ENCODE measurements around the gene BCL2.

Gene BCL2

DNA sequence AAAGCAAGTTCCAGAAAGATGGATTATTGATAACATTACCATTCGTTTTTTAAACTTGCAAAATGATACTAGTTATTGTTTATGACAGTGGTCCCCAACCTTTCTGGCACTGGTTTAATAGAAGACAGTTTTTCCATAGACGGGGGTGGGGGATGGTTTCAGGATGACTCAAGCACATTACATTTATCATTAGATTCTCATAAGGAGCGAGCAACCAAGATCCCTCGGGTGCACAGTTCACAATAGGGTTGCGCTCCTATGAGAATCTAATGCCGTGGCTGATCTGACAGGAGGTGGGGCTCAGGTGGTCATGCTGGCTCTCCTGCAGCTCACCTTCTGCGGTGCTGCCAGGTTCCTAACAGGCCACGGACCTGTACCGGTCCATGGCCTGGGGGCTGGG is 86.2 kb downstream of the BCL2 start:
- no peak overlapping the region for H3K4me3 ChIP-seq (ENCODE audit: low read length)
- no peak overlapping the region for H3K27ac ChIP-seq (ENCODE audit: low read length)
- no peaks in the 10 kb centered on the region for H3K27me3 ChIP-seq (ENCODE audit: low read depth, low read length)
- peaks cover 90% of the 10 kb centered on the region for H3K79me2 ChIP-seq (ENCODE audit: low read length)
- H3K9ac ChIP-seq (ENCODE audit: low read length): no peak overlapping the region
- peak overlapping the region; percentile 5; the same call in 1 of the 2 replicates for H3K4me2 ChIP-seq (ENCODE audit: low read length)
- peaks cover 43% of the 10 kb centered on the region for H3K36me3 ChIP-seq (replicated peaks; ENCODE audit: low read depth, low read length)
- H2AFZ ChIP-seq (ENCODE audit: low read depth, low read length): no peak overlapping the region
- peaks cover 22% of the 10 kb centered on the region for H3K4me1 ChIP-seq (ENCODE audit: low read length)
- H3K9me3 ChIP-seq (ENCODE audit: insufficient read depth, low read length): peaks cover 18% of the 10 kb centered on the region; the same call in 1 of the 2 replicates
- peaks cover 85% of the 10 kb centered on the region for H4K20me1 ChIP-seq (ENCODE audit: insufficient read depth, low read length)
- TF ChIP-seq, protein P1, sequence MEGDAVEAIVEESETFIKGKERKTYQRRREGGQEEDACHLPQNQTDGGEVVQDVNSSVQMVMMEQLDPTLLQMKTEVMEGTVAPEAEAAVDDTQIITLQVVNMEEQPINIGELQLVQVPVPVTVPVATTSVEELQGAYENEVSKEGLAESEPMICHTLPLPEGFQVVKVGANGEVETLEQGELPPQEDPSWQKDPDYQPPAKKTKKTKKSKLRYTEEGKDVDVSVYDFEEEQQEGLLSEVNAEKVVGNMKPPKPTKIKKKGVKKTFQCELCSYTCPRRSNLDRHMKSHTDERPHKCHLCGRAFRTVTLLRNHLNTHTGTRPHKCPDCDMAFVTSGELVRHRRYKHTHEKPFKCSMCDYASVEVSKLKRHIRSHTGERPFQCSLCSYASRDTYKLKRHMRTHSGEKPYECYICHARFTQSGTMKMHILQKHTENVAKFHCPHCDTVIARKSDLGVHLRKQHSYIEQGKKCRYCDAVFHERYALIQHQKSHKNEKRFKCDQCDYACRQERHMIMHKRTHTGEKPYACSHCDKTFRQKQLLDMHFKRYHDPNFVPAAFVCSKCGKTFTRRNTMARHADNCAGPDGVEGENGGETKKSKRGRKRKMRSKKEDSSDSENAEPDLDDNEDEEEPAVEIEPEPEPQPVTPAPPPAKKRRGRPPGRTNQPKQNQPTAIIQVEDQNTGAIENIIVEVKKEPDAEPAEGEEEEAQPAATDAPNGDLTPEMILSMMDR (IDR thresholded peaks at IDR 0.05; ENCODE audit: low read depth, low read length): no peak
- TF ChIP-seq EZH2phosphoT487 (IDR thresholded peaks at IDR 0.05; ENCODE audit: low read depth): no peak

DNA sequence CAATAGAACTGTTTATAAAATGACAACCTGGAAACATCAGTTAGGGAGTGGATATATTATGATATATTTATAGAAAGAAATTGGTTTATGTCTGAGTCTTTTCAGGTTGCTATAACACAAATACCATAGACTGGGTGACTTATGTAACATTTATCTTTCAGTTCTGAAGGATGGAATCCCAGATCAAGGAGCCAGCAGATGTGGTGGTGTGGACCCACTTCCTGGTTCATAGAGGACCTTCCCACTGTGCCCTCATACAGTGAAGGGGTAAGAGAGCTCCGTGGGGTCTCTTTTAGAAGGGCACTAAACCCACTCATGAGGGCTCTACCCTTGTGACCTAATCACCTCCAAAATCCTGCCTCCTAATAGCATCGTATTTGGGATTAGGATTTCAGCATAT is 86.7 kb downstream of the BCL2 start:
- H3K4me1 ChIP-seq (ENCODE audit: low read length): peaks cover 26% of the 10 kb centered on the region
- no peak overlapping the region for H3K9ac ChIP-seq (ENCODE audit: low read length)
- H4K20me1 ChIP-seq (ENCODE audit: insufficient read depth, low read length): peaks cover 85% of the 10 kb centered on the region
- H3K27me3 ChIP-seq (ENCODE audit: low read depth, low read length): no peaks in the 10 kb centered on the region
- H3K36me3 ChIP-seq (replicated peaks; ENCODE audit: low read depth, low read length): peaks cover 41% of the 10 kb centered on the region
- TF ChIP-seq EZH2phosphoT487 (IDR thresholded peaks at IDR 0.05; ENCODE audit: low read depth): no peak
- TF ChIP-seq, protein P1 (IDR thresholded peaks at IDR 0.05; ENCODE audit: low read depth, low read length): no peak
- no peak overlapping the region for H2AFZ ChIP-seq (ENCODE audit: low read depth, low read length)
- no peak overlapping the region for H3K4me3 ChIP-seq (ENCODE audit: low read length)
- peaks cover 90% of the 10 kb centered on the region for H3K79me2 ChIP-seq (ENCODE audit: low read length)
- no peak overlapping the region for H3K27ac ChIP-seq (ENCODE audit: low read length)
- peaks cover 15% of the 10 kb centered on the region; the same call in 1 of the 2 replicates for H3K9me3 ChIP-seq (ENCODE audit: insufficient read depth, low read length)
- H3K4me2 ChIP-seq (ENCODE audit: low read length): no peak overlapping the region

DNA sequence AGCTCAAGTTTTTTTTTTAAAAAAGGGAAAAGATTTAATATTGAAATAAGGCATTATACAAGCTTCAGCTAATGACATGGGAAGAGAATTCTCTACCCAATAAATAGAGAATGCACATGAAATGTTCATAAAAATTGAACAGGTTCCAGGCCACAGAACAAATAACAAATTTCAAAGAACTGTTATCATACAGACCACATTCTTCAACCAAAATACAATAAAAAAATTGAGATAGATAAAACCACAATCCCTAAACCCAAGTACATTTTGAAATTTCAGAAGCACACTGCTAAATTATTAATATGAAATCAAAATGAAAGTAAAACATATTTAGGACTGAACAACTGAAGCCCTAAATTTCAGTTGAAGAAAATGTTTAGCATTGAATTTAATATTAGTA is 89.6 kb downstream of the BCL2 start:
- no peak overlapping the region for H3K9ac ChIP-seq (ENCODE audit: low read length)
- no peak overlapping the region for H3K4me2 ChIP-seq (ENCODE audit: low read length)
- H3K79me2 ChIP-seq (ENCODE audit: low read length): peaks cover 93% of the 10 kb centered on the region
- H3K4me3 ChIP-seq (ENCODE audit: low read length): no peak overlapping the region
- peaks cover 20% of the 10 kb centered on the region for H3K4me1 ChIP-seq (ENCODE audit: low read length)
- no peaks in the 10 kb centered on the region for H3K27me3 ChIP-seq (ENCODE audit: low read depth, low read length)
- peaks cover 93% of the 10 kb centered on the region for H4K20me1 ChIP-seq (ENCODE audit: insufficient read depth, low read length)
- TF ChIP-seq, protein P1 (IDR thresholded peaks at IDR 0.05; ENCODE audit: low read depth, low read length): no peak
- TF ChIP-seq EZH2phosphoT487 (IDR thresholded peaks at IDR 0.05; ENCODE audit: low read depth): no peak
- no peak overlapping the region for H2AFZ ChIP-seq (ENCODE audit: low read depth, low read length)
- no peak overlapping the region for H3K27ac ChIP-seq (ENCODE audit: low read length)
- no peaks in the 10 kb centered on the region for H3K9me3 ChIP-seq (ENCODE audit: insufficient read depth, low read length)
- peaks cover 29% of the 10 kb centered on the region for H3K36me3 ChIP-seq (replicated peaks; ENCODE audit: low read depth, low read length)

DNA sequence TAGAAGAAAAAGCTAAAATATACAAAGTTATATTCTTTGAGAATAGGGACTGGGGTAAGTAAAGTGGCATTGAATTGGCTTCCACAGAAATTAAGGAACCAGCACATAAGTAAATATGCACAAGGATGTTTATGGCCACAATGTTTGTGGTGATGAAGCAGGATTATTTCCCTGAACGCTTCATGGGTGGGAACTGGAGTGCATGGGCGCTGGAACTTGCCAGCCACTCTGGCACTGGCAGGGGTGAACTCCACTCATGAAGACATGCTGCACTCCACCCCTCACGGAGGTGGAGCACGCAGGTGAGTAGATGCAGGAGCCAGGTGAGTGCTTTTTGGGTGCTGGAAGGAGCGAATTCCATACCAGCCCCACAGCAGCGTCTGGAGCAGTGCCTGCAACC is 94.1 kb downstream of the BCL2 start:
- Histone ChIP-seq H3K27ac (ENCODE audit: low read length) (no peak overlapping the region), H3K4me3 (ENCODE audit: low read length) (no peak overlapping the region), H3K9me3 (ENCODE audit: insufficient read depth, low read length) (no peaks in the 10 kb centered on the region), H3K4me2 (ENCODE audit: low read length) (no peak overlapping the region), H3K79me2 (ENCODE audit: low read length) (peaks cover 93% of the 10 kb centered on the region), H3K27me3 (ENCODE audit: low read depth, low read length) (no peaks in the 10 kb centered on the region), H4K20me1 (ENCODE audit: insufficient read depth, low read length) (peaks cover 94% of the 10 kb centered on the region), H3K36me3 (replicated peaks; ENCODE audit: low read depth, low read length) (peaks cover 48% of the 10 kb centered on the region), H3K4me1 (ENCODE audit: low read length) (peaks cover 24% of the 10 kb centered on the region), H2AFZ (ENCODE audit: low read depth, low read length) (no peak overlapping the region), H3K9ac (ENCODE audit: low read length) (no peak overlapping the region)
- TF ChIP-seq EZH2phosphoT487 (IDR thresholded peaks at IDR 0.05; ENCODE audit: low read depth): no peak
- TF ChIP-seq, protein P1 (IDR thresholded peaks at IDR 0.05; ENCODE audit: low read depth, low read length): no peak
